Heart left ventricle (tissue), 11 donors: ENCODE measurements around the gene NIF3L1. TPM values are rescaled to one million over a fixed set of nuclear protein-coding genes. Genes with fewer than 3 reads are reported as not detected.

Source experiments
- polyA plus RNA-seq, 2 donors: library from polyadenylated mRNA; stranded (reverse); fragments of 200-250 nt; gene quantifications; one replicate each; pipeline ENCODE4 v1.2.3, GENCODE V29; 2013
- total RNA-seq, 9 donors: library from RNA; depleted of rRNA in 2 of 9; stranded (reverse); fragments of >200 nt in 2 of 9; fragmentation: NEBNext Ultra II Directional in 3 of 9; extraction: Animal tissue kit (Norgen Biotek cat#: 25700) in 3 of 9; gene quantifications; one replicate each; pipeline versions ENCODE4 v1.1.0 to v1.2.4, GENCODE V29; 2016 to 2023
- donor health status: ischemic (EF 13 %, LVEDD 7.1; RV severe dilation, severe dysfunction).
- donor health status: healthy with polysubstance abuse.
- donor health status: DM: no; HTN: yes; CAD: no.
- donor health status: DM: no; HTN: no; CAD: no.
- donor health status: ischemic (EF 25% LVEDD 5.7; RV mildly dilated, moderate dysfunction).
- donor health status: healthy.
- donor health status: DM: yes; HTN: yes; CAD: no.
- donor health status: PGD.
- donor health status: nonischemic (EF 23%, LVEDD 6.1; RV moderate dilation, normal function).

NIF3L1 gene
- total and polyA plus RNA-seq, 11 donors, result 12.0 to 43.3 (median 21.6) TPM

Other genes starting within 250 kb of the NIF3L1 start
- gene BZW1, start 77.5 kb upstream of the NIF3L1 start, total RNA-seq, result 100 to 1,000 TPM in 2 of 9 donors, 10 to 100 TPM in 7; 60.0 to 147 (median 87.3) TPM
- 100 to 1,000 TPM in 1 of 2 donors, 10 to 100 TPM in 1; 10.7 to 111 TPM for gene BZW1, start 77.5 kb upstream of the NIF3L1 start, polyA plus RNA-seq
- 10 to 100 TPM; 28.6 to 59.5 (median 39.0) TPM for gene CLK1, start 24.7 kb upstream of the NIF3L1 start, total RNA-seq
- gene CLK1, start 24.7 kb upstream of the NIF3L1 start, polyA plus RNA-seq, result 100 to 1,000 TPM in 1 of 2 donors, 10 to 100 TPM in 1; 25.4 to 235 TPM
- 10 to 100 TPM; 11.3 to 27.7 (median 22.2) TPM for gene PPIL3, start 294 bp upstream of the NIF3L1 start, total RNA-seq
- 10 to 100 TPM; 12.3 to 20.8 TPM for gene PPIL3, start 294 bp upstream of the NIF3L1 start, polyA plus RNA-seq
- gene ORC2, start 74.3 kb downstream of the NIF3L1 start, total RNA-seq, result 10 to 100 TPM in 8 of 9 donors, 1 to 10 TPM in 1; 6.7 to 38.0 (median 24.0) TPM
- gene ORC2, start 74.3 kb downstream of the NIF3L1 start, polyA plus RNA-seq, result 1 to 10 TPM; 7.7 to 8.9 TPM
- gene HYCC2, start 182.3 kb downstream of the NIF3L1 start, total RNA-seq, result 10 to 100 TPM in 5 of 9 donors, 1 to 10 TPM in 4; 5.8 to 16.3 (median 12.1) TPM
- 1 to 10 TPM; 3.7 to 5.5 TPM for gene HYCC2, start 182.3 kb downstream of the NIF3L1 start, polyA plus RNA-seq
- gene NDUFB3, start 182.6 kb downstream of the NIF3L1 start, total RNA-seq, result 100 to 1,000 TPM; 197 to 496 (median 348) TPM
- 100 to 1,000 TPM; 210 to 424 TPM for gene NDUFB3, start 182.6 kb downstream of the NIF3L1 start, polyA plus RNA-seq
- 100 to 1,000 TPM; 130 to 279 (median 214) TPM for gene CFLAR, start 226.8 kb downstream of the NIF3L1 start, total RNA-seq
- 100 to 1,000 TPM; 120 to 249 TPM for gene CFLAR, start 226.8 kb downstream of the NIF3L1 start, polyA plus RNA-seq